GM12873 (cell line): ENCODE data around the gene STAT4.

ENCODE experiments used
- TF ChIP-seq, protein P1 (sequence below): IDR thresholded peaks from 2 replicates; pipeline ENCODE4 v1.5.1; 2012; ENCODE audit warnings: low read depth, mild to moderate bottlenecking, moderate library complexity, low read length, control low read depth; ENCODE audit not compliant: insufficient read depth; ENCODE audit errors: missing control alignments

STAT4 gene

DNA sequence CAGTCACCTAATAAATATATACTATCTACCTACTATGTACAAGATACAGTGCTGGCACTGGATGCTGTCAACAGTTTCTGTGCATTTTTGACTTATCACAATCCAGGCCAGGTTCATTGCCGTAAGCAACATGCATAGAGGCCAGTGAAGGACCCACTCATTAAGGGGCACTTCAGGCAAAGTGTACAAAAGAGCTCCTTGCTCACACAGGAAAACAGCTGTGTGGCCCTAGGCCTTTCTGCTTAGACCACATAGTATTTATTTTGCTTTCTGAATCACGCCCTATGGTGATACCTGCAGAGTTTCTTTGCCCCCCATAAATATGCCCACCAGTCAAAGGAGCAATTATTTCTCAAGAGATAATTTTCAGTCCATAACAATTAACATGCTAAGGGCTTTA is 39.6 kb upstream of the STAT4 start:
- TF ChIP-seq, protein P1, sequence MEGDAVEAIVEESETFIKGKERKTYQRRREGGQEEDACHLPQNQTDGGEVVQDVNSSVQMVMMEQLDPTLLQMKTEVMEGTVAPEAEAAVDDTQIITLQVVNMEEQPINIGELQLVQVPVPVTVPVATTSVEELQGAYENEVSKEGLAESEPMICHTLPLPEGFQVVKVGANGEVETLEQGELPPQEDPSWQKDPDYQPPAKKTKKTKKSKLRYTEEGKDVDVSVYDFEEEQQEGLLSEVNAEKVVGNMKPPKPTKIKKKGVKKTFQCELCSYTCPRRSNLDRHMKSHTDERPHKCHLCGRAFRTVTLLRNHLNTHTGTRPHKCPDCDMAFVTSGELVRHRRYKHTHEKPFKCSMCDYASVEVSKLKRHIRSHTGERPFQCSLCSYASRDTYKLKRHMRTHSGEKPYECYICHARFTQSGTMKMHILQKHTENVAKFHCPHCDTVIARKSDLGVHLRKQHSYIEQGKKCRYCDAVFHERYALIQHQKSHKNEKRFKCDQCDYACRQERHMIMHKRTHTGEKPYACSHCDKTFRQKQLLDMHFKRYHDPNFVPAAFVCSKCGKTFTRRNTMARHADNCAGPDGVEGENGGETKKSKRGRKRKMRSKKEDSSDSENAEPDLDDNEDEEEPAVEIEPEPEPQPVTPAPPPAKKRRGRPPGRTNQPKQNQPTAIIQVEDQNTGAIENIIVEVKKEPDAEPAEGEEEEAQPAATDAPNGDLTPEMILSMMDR: no peak

DNA sequence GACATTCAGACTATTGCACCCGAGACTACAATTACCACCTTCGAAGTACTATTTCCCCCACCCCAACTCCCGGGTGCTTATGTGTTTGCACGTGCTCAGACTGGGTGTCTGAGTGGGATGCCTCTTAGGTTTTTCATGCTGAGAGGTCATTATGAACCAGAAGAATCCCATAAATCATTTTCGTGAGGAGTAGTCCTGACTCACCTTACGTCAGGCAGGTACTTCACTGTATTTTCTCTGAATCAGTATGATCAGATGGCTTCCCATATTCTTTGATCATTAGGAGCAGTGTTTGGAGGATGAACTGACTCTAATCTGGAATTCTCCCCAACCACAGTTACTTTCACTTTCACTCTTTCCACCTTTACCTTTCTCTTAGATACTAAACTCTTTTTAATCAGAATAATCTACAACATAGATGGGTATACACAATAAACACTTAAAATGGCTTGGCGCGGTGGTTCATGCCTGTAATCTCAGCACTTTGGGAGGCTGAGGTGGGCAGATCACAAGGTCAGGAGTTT is 38.4 kb upstream of the STAT4 start:
- TF ChIP-seq, protein P1: no peak

- TF ChIP-seq, protein P1: no peak
Observed at GRCh38 chr2:191188550-191189093, 37.8 kb upstream of the STAT4 start.

GRCh38 chr2:191187105-191187829 is 36.5 kb upstream of the STAT4 start:
- TF ChIP-seq, protein P1: no peak

GRCh38 chr2:191184457-191184856 is 33.7 kb upstream of the STAT4 start:
- TF ChIP-seq, protein P1: no peak

DNA sequence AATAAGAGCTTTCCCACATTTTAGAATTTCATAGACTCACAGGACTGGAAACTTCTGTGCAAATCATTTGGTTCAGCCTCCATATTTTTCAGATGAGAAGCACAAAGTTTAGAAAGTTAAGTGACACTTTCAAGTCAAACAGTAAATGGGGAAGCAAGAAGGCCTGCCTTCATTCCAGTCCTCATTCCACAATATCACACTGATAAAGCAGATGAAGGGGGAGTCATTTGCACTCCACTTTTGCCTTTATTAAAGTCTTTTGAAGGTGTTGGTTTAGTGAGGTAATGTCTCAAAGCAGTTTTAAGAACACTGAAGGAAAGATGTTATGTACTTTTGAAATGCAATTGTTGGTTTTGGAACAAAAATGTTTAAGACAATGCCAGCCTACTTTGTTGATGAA is 32.7 kb upstream of the STAT4 start:
- TF ChIP-seq, protein P1: no peak

GRCh38 chr2:191183081-191183480 is 32.3 kb upstream of the STAT4 start:
- TF ChIP-seq, protein P1: no peak
